Ectodermal cell (in vitro differentiated cells): Measurements from ENCODE around the gene KMT2E.
"Not testable (repeated sequence)": the region's sequence is repeated elsewhere in the genome, so short reads cannot be mapped to it uniquely, and the experiment has no call there.

Source experiments
- H3K27ac ChIP-seq: 2 replicates; pipeline ENCODE4 v1.7.0; 2013; ENCODE audit warnings: mild to moderate bottlenecking, low read depth, low read length; ENCODE audit not compliant: insufficient read depth, poor library complexity, severe bottlenecking
- H3K27me3 ChIP-seq: 2 replicates; pipeline ENCODE4 v1.7.0; 2013; ENCODE audit warnings: mild to moderate bottlenecking, low read length; ENCODE audit not compliant: insufficient read depth, control insufficient read depth, poor library complexity, severe bottlenecking
- H3K36me3 ChIP-seq: one replicate; pipeline ENCODE4 v1.7.0; 2013; ENCODE audit warnings: low read length; ENCODE audit not compliant: control insufficient read depth, insufficient read depth
- H3K4me1 ChIP-seq: one replicate; pipeline ENCODE4 v1.7.0; 2013; ENCODE audit warnings: low read length; ENCODE audit not compliant: control insufficient read depth, insufficient read depth
- H3K4me3 ChIP-seq: 2 replicates; pipeline ENCODE4 v1.7.0; 2013; ENCODE audit warnings: low read depth, low read length, control low read depth; ENCODE audit not compliant: insufficient read depth
- H3K9me3 ChIP-seq: 2 replicates; pipeline ENCODE4 v1.7.0; 2013; ENCODE audit warnings: mild to moderate bottlenecking, low read length, moderate library complexity; ENCODE audit not compliant: control insufficient read depth
- WGBS, 2 experiments: methylation state at CpG; one replicate each; pipeline ENCODE4 v1.1.7; 2013; ENCODE audit warnings: missing lambda C conversion rate in 2 of 2; 5-methylcytosine and 5-hydroxymethylcytosine counted together

KMT2E gene

GRCh38 chr7:104972500-104972899 lies 41.5 kb upstream of the KMT2E start:
- H3K27ac ChIP-seq = no peak overlapping the region
- no peaks in the 10 kb centered on the region for H3K27me3 ChIP-seq
- H3K9me3 ChIP-seq = no peaks in the 10 kb centered on the region
- no peak overlapping the region for H3K4me3 ChIP-seq
- H3K36me3 ChIP-seq = no peaks in the 10 kb centered on the region
- 94 to 96% methylated on average over 4 to 5 of the region's 5 CpGs for WGBS, 2 experiments
- no peaks in the 10 kb centered on the region for H3K4me1 ChIP-seq

DNA sequence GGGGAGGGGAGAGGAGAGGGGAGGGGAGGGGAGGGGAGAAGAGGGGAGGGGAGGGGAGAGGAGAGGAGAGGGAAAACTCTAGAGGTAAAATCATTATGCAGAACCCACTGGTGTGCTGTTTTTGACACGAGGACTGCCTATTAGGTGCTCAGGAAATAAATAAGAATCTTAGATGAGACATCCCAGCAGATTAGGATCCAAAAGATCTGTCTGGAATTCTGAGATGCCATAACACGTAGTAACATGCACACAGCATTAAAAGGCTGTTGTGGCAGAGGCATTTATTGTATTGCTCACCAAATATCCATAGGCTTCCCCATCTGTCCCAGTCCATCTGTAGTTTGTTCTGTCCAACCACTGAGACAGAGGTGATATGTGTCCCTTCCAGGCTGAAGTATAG lies 40.8 kb upstream of the KMT2E start:
- no peaks in the 10 kb centered on the region for H3K9me3 ChIP-seq
- H3K27me3 ChIP-seq = no peaks in the 10 kb centered on the region
- WGBS, 2 experiments = 89 to 90% methylated on average over 2 of the region's 2 CpGs
- no peak overlapping the region for H3K27ac ChIP-seq
- no peaks in the 10 kb centered on the region for H3K36me3 ChIP-seq
- no peak overlapping the region for H3K4me3 ChIP-seq
- H3K4me1 ChIP-seq = no peaks in the 10 kb centered on the region

DNA sequence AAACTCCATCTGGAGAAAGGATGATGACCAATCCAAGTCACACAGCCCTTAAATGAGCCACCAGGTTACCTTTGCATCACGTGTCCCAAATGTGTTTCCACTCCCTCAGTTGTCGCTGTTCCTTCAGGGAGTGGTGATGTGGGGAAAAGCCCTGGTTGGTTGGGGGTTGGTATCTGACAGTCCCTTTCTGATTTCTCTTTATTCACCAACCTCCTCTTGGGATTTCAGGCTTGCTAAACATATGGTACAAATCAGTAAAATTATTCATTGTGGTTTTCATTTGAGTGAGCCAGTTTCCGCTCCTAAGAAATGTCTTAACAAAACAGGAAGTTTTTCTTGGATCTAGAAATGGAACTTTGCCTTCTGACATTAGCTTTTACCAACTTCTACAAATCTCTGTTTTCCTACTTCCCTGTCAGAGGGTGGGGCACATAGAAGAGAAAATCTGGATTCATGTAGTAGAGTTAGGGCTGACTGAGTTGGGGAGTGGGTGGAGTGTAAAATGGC lies 40.0 kb upstream of the KMT2E start:
- peaks cover 7% of the 10 kb centered on the region for H3K4me1 ChIP-seq

DNA sequence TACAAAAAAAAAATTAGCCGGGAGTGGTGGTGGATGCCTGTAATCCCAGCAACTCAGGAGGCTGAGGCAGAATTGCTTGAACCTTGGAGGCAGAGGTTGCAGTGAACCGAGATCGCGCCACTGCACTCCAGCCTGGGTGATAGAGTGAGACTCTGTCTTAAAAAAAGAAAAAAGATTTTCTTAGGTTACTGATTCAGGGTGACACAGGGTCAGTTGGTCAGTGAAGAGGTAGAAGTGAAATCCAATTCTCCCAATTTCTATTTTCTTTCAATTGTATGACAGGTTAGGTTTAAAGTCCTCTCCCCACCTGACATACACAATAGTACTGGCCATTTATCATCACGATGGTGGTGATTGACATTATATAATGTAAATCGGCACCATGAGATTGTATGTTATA lies 38.5 kb upstream of the KMT2E start:
- H3K27ac ChIP-seq, H3K36me3 ChIP-seq, H3K27me3 ChIP-seq, H3K9me3 ChIP-seq, H3K4me3 ChIP-seq: not testable (repeated sequence)
- H3K4me1 ChIP-seq = peaks cover 23% of the 10 kb centered on the region
- WGBS, 2 experiments = 89 to 92% methylated on average over 4 of the region's 6 CpGs

More for the DNA sequence above, 40.0 kb upstream of the KMT2E start:
- no peak overlapping the region for H3K4me3 ChIP-seq
- no peak overlapping the region for H3K27ac ChIP-seq
- 97% methylated on average over 3 of the region's 3 CpGs for WGBS, 2 experiments
- H3K9me3 ChIP-seq = no peaks in the 10 kb centered on the region
- H3K36me3 ChIP-seq = no peaks in the 10 kb centered on the region
- H3K27me3 ChIP-seq = no peaks in the 10 kb centered on the region

DNA sequence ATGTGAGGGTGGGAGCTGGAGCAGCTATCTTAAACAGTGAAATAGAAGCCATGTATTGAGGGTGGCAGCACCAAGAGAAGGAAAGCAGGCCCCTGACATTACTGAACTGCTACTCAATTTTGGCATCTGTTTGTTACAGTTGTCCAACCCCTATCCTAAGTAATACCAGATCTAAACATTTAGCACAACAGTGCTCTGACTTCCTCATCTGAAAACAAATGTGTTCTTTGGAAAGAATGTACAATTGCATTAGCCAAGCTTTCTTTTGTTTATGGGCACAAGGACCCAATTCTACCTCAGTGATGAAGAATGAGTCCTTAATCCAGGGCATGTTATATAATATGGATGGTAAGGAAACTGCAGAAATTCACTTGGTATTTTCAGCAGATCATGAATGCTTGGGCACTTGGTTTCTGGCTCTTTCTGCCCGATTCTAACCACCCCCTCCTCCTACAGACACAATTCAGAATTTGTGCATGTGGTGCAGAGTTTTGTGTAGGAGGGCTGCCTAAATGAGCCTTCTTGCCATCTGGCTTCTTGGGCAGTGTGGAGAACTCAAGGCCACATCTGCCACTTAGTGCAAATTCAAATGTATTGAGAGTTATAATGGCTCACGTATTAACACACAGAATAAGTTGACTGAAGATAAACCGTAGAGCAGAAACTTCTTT lies 36.9 kb upstream of the KMT2E start:
- no peak overlapping the region for H3K27ac ChIP-seq
- H3K4me1 ChIP-seq = peaks cover 23% of the 10 kb centered on the region
- 89 to 98% methylated on average over 2 to 3 of the region's 3 CpGs for WGBS, 2 experiments
- no peak overlapping the region for H3K4me3 ChIP-seq
- H3K36me3 ChIP-seq = no peaks in the 10 kb centered on the region
- no peaks in the 10 kb centered on the region for H3K27me3 ChIP-seq
- no peaks in the 10 kb centered on the region for H3K9me3 ChIP-seq

DNA sequence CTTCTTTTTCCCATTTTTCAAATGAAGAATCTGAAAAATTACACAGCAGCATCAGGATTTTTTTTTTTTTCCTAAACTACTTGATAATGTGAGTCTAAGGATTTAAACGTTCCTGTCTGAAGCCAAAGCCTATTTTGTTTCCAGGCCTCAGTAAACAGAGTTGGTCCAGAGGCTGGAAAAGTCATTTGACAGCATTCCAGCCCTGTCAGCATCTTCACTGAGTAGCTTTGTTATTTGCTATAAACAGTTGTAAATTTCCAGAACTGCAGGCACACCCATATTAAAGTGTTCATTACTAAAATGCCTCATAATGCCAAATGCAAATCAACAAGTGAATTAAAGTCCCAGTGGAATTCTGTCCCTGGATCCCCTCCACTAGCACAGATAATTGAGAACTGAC lies 35.5 kb upstream of the KMT2E start:
- Histone ChIP-seq H3K9me3 (no peaks in the 10 kb centered on the region), H3K27me3 (no peaks in the 10 kb centered on the region), H3K4me3 (no peak overlapping the region), H3K4me1 (peaks cover 36% of the 10 kb centered on the region), H3K36me3 (no peaks in the 10 kb centered on the region), H3K27ac (no peak overlapping the region)
- WGBS, 2 experiments = 46 to 53% methylated on average over 1 of the region's 1 CpG

DNA sequence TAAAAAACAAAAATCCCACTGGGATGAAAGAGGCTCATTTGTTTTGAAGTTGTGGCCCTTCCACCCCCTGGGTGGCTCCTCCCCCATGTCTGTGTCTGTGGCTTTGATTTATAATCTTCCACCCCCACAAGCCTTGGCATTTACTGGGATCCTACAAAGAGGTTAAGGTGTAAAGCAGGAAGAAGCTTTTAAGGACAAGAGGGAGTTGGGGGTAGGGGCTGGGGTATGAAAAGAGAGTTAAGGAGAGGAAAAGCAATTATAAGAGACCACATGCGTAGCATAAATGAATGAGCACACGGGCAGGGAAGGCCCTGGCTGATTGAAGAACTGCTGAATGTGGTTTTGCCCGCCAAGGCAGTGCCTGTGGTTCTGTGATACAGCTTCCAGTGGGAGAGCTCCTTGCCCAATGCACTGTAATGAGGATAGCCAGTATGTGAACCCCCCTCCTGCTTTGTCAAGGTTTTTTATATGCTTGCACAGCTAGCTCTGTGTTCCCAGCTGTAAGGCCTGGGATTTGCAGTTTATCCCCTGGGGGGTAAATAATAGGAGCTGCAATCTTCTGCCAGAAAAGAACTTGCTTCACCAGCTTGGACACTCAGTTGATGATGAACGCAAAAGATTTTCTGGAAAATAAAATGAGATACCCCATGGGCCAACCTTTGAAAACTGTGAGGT lies 34.7 kb upstream of the KMT2E start:
- WGBS, 2 experiments = 27 to 28% methylated on average over 4 of the region's 4 CpGs
- Histone ChIP-seq H3K36me3 (no peaks in the 10 kb centered on the region), H3K4me1 (peaks cover 36% of the 10 kb centered on the region), H3K27ac (peak overlapping the region; percentile 65), H3K4me3 (no peak overlapping the region), H3K9me3 (no peaks in the 10 kb centered on the region), H3K27me3 (no peaks in the 10 kb centered on the region)

GRCh38 chr7:104980440-104980839 lies 33.6 kb upstream of the KMT2E start:
- WGBS, 2 experiments = 92 to 94% methylated on average over 5 of the region's 5 CpGs
- Histone ChIP-seq H3K27ac (no peak overlapping the region), H3K4me1 (peaks cover 41% of the 10 kb centered on the region), H3K27me3 (no peaks in the 10 kb centered on the region), H3K9me3 (no peaks in the 10 kb centered on the region), H3K4me3 (no peak overlapping the region), H3K36me3 (no peaks in the 10 kb centered on the region)

DNA sequence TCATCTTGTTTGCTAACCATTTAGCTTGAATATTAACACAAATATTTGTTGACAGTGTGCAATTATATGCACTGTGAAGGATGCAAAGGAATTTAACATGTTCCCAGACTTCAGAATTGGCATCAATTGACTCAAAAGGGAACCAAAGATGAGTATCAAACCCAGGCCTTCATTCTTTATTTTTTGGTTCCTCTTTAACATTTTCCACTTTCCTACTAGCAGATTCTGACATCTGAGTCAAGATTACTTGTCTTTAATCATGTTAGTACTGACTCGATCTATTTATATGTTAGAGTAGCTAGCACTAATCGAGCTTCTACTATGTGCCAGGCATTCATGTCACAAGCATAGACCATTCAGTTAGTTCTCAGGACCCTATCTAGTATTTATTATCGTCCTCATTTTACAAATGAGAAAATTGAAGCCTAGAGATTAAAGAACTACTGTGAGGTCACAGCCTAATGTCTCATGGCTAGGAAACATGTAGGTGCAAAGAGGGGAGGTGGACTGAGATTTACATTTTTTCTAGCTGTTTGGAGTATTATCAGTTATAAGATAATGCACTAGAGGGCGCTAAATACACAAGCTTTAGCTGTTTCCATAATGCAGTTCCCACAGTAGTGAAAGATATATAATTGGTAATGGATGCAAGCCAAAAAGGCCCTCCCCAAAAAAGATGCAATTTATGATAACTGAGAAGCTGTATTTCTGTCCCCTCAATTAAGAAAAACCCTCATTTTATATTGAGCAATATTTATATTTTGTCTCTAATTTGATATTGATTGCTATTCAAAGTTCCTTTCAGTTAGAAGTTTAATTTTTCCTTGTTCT lies 32.9 kb upstream of the KMT2E start:
- Histone ChIP-seq H3K36me3 (no peaks in the 10 kb centered on the region), H3K4me3 (no peak overlapping the region), H3K4me1 (peaks cover 41% of the 10 kb centered on the region), H3K27me3 (no peaks in the 10 kb centered on the region), H3K27ac (no peak overlapping the region), H3K9me3 (no peaks in the 10 kb centered on the region)
- 51 to 72% methylated on average over 3 to 4 of the region's 4 CpGs for WGBS, 2 experiments

GRCh38 chr7:104981672-104982037 lies 32.4 kb upstream of the KMT2E start:
- Histone ChIP-seq H3K27me3 (no peaks in the 10 kb centered on the region), H3K27ac (no peak overlapping the region), H3K4me1 (peaks cover 41% of the 10 kb centered on the region), H3K4me3 (no peak overlapping the region), H3K9me3 (no peaks in the 10 kb centered on the region), H3K36me3 (no peaks in the 10 kb centered on the region)
- no CpG with 5 or more reads among the region's 1 CpG for WGBS, 2 experiments
